Measurements from ENCODE around the gene ZSCAN9. TPM values are rescaled to one million over a fixed set of nuclear protein-coding genes. Genes with fewer than 3 reads are reported as not detected.

ZSCAN9 gene
- total RNA-seq (1 to 10 TPM; 5.2 to 6.9 (median 6.3) TPM), polyA plus RNA-seq (10 to 100 TPM in 1 of 3 donors, 1 to 10 TPM in 2; 3.9 to 10.4 (median 7.4) TPM)
- long read RNA-seq, donor 1, partial matches to known transcripts, result 0 of 3 reads
- long read RNA-seq, donor 1, other reads (novel, unspliced or antisense), result 1 of 3 reads
- long read RNA-seq, donor 2, partial matches to known transcripts, result 0 of 7 reads
- long read RNA-seq, donor 2, other reads (novel, unspliced or antisense), result 3 of 7 reads

GRCh38 chr6:28225056-28225834 lies at the start of gene ZSCAN9:
Gene ZSCAN9, plus strand, starts transcription at chr6:28225275. Its CDS starts 1,810 bp downstream, at chr6:28227085.
- peak within 1 kb of the TSS; percentile 62 for H3K27ac ChIP-seq
- DNase-seq (peak; percentile 88 to 93), ATAC-seq (peak; percentile 95 to 99 (median 98))
- H3K36me3 ChIP-seq (ENCODE audit: insufficient read depth in 1 of 2, low read depth in 1 of 2), result peaks cover 8 to 38% of the 10 kb centered on the region in 2 donors
- WGBS, 3 donors, result 0% methylated on average over 45 of the region's 45 CpGs
- intact Hi-C loops (cut with DNase I), result loop anchor here (5.0 to 10.0 kb wide), 2 partner anchors 83 to 130 kb away; partner anchors contain the start of gene ZKSCAN8 (in 2 of the 2)
- peak within 1 kb of the TSS; percentile 84 for H3K4me3 ChIP-seq
- peaks cover 10% of the 10 kb centered on the region for H3K4me1 ChIP-seq
- H3K27me3 ChIP-seq (ENCODE audit: insufficient read depth in 3 of 3, low read length in 2 of 3), result peaks cover 0 to 9% (median 1%) of the 10 kb centered on the region in 3 donors
- no peaks in the 10 kb centered on the region for H3K9me3 ChIP-seq
- TF ChIP-seq, protein P1, sequence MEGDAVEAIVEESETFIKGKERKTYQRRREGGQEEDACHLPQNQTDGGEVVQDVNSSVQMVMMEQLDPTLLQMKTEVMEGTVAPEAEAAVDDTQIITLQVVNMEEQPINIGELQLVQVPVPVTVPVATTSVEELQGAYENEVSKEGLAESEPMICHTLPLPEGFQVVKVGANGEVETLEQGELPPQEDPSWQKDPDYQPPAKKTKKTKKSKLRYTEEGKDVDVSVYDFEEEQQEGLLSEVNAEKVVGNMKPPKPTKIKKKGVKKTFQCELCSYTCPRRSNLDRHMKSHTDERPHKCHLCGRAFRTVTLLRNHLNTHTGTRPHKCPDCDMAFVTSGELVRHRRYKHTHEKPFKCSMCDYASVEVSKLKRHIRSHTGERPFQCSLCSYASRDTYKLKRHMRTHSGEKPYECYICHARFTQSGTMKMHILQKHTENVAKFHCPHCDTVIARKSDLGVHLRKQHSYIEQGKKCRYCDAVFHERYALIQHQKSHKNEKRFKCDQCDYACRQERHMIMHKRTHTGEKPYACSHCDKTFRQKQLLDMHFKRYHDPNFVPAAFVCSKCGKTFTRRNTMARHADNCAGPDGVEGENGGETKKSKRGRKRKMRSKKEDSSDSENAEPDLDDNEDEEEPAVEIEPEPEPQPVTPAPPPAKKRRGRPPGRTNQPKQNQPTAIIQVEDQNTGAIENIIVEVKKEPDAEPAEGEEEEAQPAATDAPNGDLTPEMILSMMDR (IDR thresholded peaks at IDR 0.05), result no peak

GRCh38 chr6:28176373-28176772 lies 48.7 kb upstream of the ZSCAN9 start:
- intact Hi-C loops (cut with DNase I), result no loop called here
- no peak overlapping the region for H3K4me3 ChIP-seq
- TF ChIP-seq, protein P1 (IDR thresholded peaks at IDR 0.05), result no peak
- DNase-seq, result no peak
- H3K4me1 ChIP-seq, result no peaks in the 10 kb centered on the region
- 93 to 100% (median 94%) methylated on average over 1 of the region's 1 CpG for WGBS, 3 donors
- ATAC-seq, result no peak
- no peaks in the 10 kb centered on the region for H3K27me3 ChIP-seq (ENCODE audit: insufficient read depth in 3 of 3, low read length in 2 of 3)
- H3K27ac ChIP-seq, result no peak overlapping the region
- H3K9me3 ChIP-seq, result peaks cover 5% of the 10 kb centered on the region
- peaks cover 0 to 6% of the 10 kb centered on the region in 2 donors for H3K36me3 ChIP-seq (ENCODE audit: insufficient read depth in 1 of 2, low read depth in 1 of 2)

DNA sequence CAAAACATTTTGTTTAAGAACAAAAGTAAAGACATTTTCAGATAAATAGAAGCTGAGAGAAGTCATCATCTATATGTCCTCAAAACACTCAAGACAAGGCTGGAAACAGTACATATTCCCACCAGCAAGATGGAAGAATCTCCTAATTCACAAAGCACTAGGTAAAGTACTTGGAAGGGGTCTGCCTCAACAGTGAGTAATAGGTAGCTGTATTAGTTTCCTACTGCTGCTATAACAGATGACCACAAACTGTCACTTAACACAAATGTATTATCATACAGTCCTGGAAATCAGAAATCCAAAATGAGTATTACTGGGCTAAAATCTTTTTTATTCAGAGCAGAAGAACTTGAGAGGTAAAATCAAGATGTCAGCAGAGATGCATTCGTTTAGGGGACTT lies 42.8 kb upstream of the ZSCAN9 start:
- no peaks in the 10 kb centered on the region for H3K4me1 ChIP-seq
- H3K27me3 ChIP-seq (ENCODE audit: insufficient read depth in 3 of 3, low read length in 2 of 3), result peaks cover 0 to 3% (median under 1%) of the 10 kb centered on the region in 3 donors
- TF ChIP-seq, protein P1 (IDR thresholded peaks at IDR 0.05), result no peak
- intact Hi-C loops (cut with DNase I), result no loop called here
- H3K9me3 ChIP-seq, result peaks cover 8% of the 10 kb centered on the region
- H3K27ac ChIP-seq, result no peak overlapping the region
- H3K36me3 ChIP-seq (ENCODE audit: insufficient read depth in 1 of 2, low read depth in 1 of 2), result no peaks in the 10 kb centered on the region
- no peak for DNase-seq
- WGBS, 3 donors, result 48 to 67% (median 52%) methylated on average over 1 of the region's 1 CpG
- no peak overlapping the region for H3K4me3 ChIP-seq
- ATAC-seq, result no peak

- no peaks in the 10 kb centered on the region for H3K36me3 ChIP-seq (ENCODE audit: insufficient read depth in 1 of 2, low read depth in 1 of 2)
- no peaks in the 10 kb centered on the region for H3K4me1 ChIP-seq
- intact Hi-C loops (cut with DNase I), result no loop called here
- ATAC-seq (no peak), DNase-seq (no peak)
- peaks cover 0 to 2% (median 0%) of the 10 kb centered on the region in 3 donors for H3K27me3 ChIP-seq (ENCODE audit: insufficient read depth in 3 of 3, low read length in 2 of 3)
- H3K4me3 ChIP-seq, result no peak overlapping the region
- TF ChIP-seq, protein P1 (IDR thresholded peaks at IDR 0.05), result no peak
- H3K27ac ChIP-seq, result no peak overlapping the region
- 73 to 82% (median 76%) methylated on average over 6 of the region's 6 CpGs for WGBS, 3 donors
- peaks cover 34% of the 10 kb centered on the region for H3K9me3 ChIP-seq
These were observed 36.7 kb upstream of the ZSCAN9 start for GRCh38 chr6:28188111-28188979.
